Small intestine (tissue), 7 donors: ENCODE results near the gene KMT2C. TPM values are rescaled to one million over a fixed set of nuclear protein-coding genes. Genes with fewer than 3 reads are reported as not detected.
"Not testable (repeated sequence)": the region's sequence is repeated elsewhere in the genome, so short reads cannot be mapped to it uniquely, and the experiment has no call there.

ENCODE experiments used
- DNase-seq, 2 donors: peaks; one replicate each; pipeline versions ENCODE4 v3.0.0 to v3.0.0-alpha.2; 2013
- FAIRE-seq: peaks from 2 replicates; lab custom pipeline; 2012; peaks lifted over from hg19 to GRCh38; lab: Jason Lieb, UNC
- H3K27ac ChIP-seq, 3 donors: one replicate each; pipeline ENCODE4 v1.5.1; 2013; ENCODE audit warnings: low read length in 2 of 3, mild to moderate bottlenecking in 2 of 3, control low read depth in 1 of 3, inconsistent platforms in 1 of 3, low read depth in 1 of 3, moderate library complexity in 1 of 3
- H3K27me3 ChIP-seq, 3 donors: one replicate each; pipeline ENCODE4 v1.6.1; 2013; ENCODE audit warnings: low read length in 3 of 3, inconsistent platforms in 1 of 3; ENCODE audit not compliant: control insufficient read depth in 3 of 3, insufficient read depth in 3 of 3
- H3K36me3 ChIP-seq, 3 donors: one replicate each; pipeline ENCODE4 v1.6.1; 2013; ENCODE audit warnings: low read length in 3 of 3, inconsistent platforms in 1 of 3, low read depth in 1 of 3, mild to moderate bottlenecking in 1 of 3, moderate library complexity in 1 of 3; ENCODE audit not compliant: control insufficient read depth in 3 of 3, insufficient read depth in 2 of 3
- H3K4me1 ChIP-seq, 3 donors: one replicate each; pipeline ENCODE4 v1.6.1; 2013; ENCODE audit warnings: low read length in 2 of 3, inconsistent platforms in 1 of 3, low read depth in 1 of 3, mild to moderate bottlenecking in 1 of 3, moderate library complexity in 1 of 3; ENCODE audit not compliant: control insufficient read depth in 3 of 3, insufficient read depth in 2 of 3
- H3K4me3 ChIP-seq, 3 donors: one replicate each; pipeline ENCODE4 v1.5.1; 2013; ENCODE audit warnings: low read length in 3 of 3, control low read depth in 1 of 3, inconsistent platforms in 1 of 3, low read depth in 1 of 3, mild to moderate bottlenecking in 1 of 3, moderate library complexity in 1 of 3
- H3K9me3 ChIP-seq, 2 donors: one replicate each; pipeline ENCODE4 v1.6.1; 2013; ENCODE audit warnings: low read depth in 1 of 2, low read length in 1 of 2; ENCODE audit not compliant: control insufficient read depth in 2 of 2, insufficient read depth in 1 of 2
- WGBS, 3 donors: extraction: QIAGEN DNeasy Blood & Tissue Kit; methylation state at CpG; one replicate each; pipeline ENCODE4 v1.1.7; 2013; 5-methylcytosine and 5-hydroxymethylcytosine counted together
- polyA plus RNA-seq, 4 donors: library from polyadenylated mRNA; stranded (reverse) in 3 of 4; unstranded in 1 of 4; fragments of 200-250 nt in 3 of 4; fragments of 120-200 nt in 1 of 4; gene quantifications; one replicate each; pipeline versions ENCODE4 v1.2.1 to v1.2.3, GENCODE V29; 2013
- donor health status: healthy with polysubstance abuse.
- donor health status: control.
- donor health status: control.
- donor health status: Bipolar disorder and iron deficiency.
- donor health status: healthy.

The KMT2C gene
- polyA plus RNA-seq, 4 donors: 5.7 to 34.8 (median 8.6) TPM

DNA sequence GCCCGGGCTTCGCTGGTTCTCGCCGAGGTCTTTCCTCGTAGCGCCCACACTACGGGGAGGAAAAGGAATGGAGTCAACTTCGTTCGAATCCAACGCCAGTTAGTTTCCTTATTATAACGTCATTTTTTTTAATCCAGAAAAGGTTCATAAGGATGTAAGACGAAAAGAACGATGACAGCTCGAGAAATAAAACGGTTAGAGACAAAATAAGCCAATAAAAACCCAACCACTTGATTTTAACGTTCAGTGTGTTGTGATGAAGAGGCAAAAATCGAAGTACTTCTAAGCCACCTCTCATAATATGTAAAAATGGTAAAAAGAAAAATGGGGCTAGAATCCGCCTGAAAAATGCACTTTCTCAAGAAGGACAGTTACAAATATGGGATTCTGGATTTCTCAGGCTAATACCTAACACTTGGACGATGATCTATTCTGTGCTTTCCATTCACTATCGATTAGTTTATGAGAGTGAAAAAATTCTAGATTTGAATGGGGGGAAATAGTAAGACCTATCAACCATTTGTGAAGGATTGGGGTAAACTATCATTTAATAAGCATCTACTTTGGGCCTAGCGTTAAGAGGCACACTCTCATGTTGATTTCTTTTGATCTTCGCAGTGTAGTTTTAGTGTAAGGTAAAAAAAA lies 1.2 kb upstream of the KMT2C start:
- H3K4me1 ChIP-seq, H3K36me3 ChIP-seq, H3K9me3 ChIP-seq, FAIRE-seq, H3K27me3 ChIP-seq: not testable (repeated sequence)
- DNase-seq: peak in 1 of 2 donors; percentile 16
- Histone ChIP-seq H3K4me3 (peak overlapping the region; percentile 41 to 98 (median 50)), H3K27ac (peak overlapping the region; percentile 57 to 94 (median 80))
- 9 to 12% (median 11%) methylated on average over 22 of the region's 22 CpGs for WGBS, 3 donors

- no peaks in the 10 kb centered on the region for H3K9me3 ChIP-seq
- FAIRE-seq: no peak
- no peaks in the 10 kb centered on the region for H3K36me3 ChIP-seq
- 0 to 1% (median 0%) methylated on average over 21 to 121 of the region's 132 CpGs for WGBS, 3 donors
- peak overlapping the region; percentile 50 to 98 (median 96) for H3K4me3 ChIP-seq
- peak; percentile 92 to 97 for DNase-seq
- H3K27ac ChIP-seq: peak overlapping the region; percentile 96 to 98 (median 98)
- H3K4me1 ChIP-seq: peaks cover 0 to 4% (median 3%) of the 10 kb centered on the region in 3 donors
- no peaks in the 10 kb centered on the region for H3K27me3 ChIP-seq
Observed at GRCh38 chr7:152436111-152436930, 518 bp upstream of the KMT2C start.

DNA sequence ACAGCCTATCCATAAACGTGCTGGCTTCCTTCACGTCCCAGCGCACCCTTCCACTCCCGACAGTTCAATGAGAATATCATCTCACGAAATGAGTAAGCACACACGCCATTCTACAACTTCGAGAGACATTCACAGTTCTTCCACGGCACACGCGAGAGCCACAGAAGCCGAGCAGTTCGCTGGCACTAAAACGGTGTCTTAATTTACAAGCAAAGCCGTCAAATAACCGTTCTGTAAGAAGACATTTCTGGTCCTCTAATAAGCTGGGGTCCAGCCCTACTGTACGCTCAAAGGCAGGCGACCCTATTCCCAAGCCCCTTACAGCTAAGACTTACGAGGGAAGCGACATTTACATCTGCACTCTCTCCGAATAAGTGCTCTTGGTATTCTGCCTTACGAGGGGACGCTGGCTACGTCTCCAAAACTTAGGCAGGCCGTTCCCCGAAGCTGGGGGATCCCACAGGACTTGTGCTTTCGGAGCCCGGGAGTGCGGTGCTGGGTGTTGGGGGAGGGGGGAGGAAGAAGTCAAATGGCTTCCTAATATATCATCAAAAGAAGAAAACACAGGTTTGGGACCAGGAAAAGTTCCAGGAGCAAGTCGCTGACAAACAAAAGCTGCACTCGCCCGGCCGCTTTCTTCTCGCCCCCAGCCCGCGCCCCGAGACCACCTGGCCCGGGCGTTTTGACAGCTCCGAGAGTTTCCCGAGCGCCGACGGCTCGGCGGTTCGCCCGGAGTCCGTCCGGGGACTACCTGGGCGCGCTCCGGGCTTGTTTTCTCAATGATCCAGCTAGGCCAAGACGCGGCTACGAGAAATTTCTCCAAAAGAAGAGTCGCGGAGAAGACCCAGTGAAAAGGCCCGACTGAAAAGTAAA lies 1.1 kb downstream of the KMT2C start:
- not testable (repeated sequence) for H3K9me3 ChIP-seq, H3K4me1 ChIP-seq, H3K27me3 ChIP-seq, FAIRE-seq, H3K36me3 ChIP-seq
- WGBS, 3 donors: 0 to 1% (median 1%) methylated on average over 58 of the region's 58 CpGs
- peak; percentile 42 to 61 for DNase-seq
- H3K4me3 ChIP-seq: peak overlapping the region; percentile 84 to 98 (median 96)
- peak overlapping the region; percentile 85 to 89 (median 88) for H3K27ac ChIP-seq

DNA sequence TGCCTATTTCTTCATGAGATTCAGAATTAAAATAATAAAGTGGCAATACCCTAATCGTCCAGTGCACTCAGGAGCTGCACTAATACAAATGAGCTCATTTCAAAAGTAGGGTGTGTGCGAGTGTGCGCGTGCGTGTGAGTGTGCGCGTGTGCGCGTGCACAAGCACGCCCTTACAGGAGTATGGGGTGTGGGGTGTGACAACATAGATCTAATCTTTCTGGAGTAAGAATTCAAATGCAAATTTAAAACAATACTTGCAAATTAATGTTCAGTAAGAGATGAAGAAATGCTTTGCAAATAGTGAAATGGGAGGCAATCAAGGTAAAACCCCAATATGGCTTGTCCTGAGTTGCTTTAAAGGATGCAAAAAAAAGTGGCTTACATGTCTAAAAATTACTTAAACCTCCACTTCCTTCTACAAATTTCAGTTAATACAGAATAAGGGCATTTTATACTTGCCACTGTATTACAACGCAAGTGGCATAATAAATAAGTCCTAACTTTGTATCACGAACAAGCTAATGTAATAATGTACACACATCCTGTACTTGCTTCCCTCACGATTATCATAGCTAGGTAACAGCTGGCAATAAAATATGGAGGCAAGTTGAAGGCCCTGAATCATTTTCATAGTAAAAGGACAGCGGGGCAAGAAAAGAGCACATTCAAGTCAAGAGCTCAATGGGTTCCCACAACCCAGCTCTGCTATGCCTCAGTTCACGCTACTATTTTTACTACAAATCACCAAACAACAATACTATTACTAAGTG lies 1.9 kb downstream of the KMT2C start:
- not testable (repeated sequence) for H3K4me1 ChIP-seq, H3K27me3 ChIP-seq, FAIRE-seq, H3K9me3 ChIP-seq, H3K36me3 ChIP-seq
- H3K4me3 ChIP-seq: peak overlapping the region; percentile 84 to 98 (median 96)
- peak overlapping the region; percentile 85 to 89 (median 88) for H3K27ac ChIP-seq
- peak; percentile 67 to 76 for DNase-seq
- 10 to 14% (median 11%) methylated on average over 15 of the region's 15 CpGs for WGBS, 3 donors

DNA sequence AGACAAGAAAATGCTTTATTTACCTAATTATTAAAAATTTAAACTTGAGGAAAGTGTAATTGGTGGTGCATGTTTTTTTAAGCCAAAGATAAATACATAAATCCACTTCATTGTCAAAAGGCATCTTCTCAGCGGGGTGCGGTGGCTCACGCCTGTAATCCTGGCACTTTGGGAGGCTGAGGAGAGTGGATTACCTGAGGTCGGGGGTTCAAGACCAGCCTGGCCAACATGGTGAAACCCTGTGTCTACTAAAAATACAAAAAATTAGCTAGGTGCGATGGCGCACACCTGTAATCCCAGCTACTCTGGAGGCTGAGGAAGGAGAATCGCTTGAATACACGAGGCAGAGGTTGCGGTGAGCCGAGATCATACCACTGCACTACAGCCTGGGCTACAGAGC lies 3.1 kb downstream of the KMT2C start:
- peak overlapping the region in 1 of 3 donors; percentile 88 for H3K27ac ChIP-seq
- not testable (repeated sequence) for H3K27me3 ChIP-seq, DNase-seq, FAIRE-seq, H3K4me3 ChIP-seq, H3K36me3 ChIP-seq, H3K4me1 ChIP-seq, H3K9me3 ChIP-seq
- 82 to 85% (median 84%) methylated on average over 10 of the region's 10 CpGs for WGBS, 3 donors

GRCh38 chr7:152430854-152431253 lies 4.9 kb downstream of the KMT2C start:
- FAIRE-seq (no peak), DNase-seq (no peak)
- H3K27me3 ChIP-seq: no peaks in the 10 kb centered on the region
- H3K4me1 ChIP-seq: peaks cover 0 to 6% (median 3%) of the 10 kb centered on the region in 3 donors
- H3K27ac ChIP-seq: no peak overlapping the region
- no peaks in the 10 kb centered on the region for H3K36me3 ChIP-seq
- no peaks in the 10 kb centered on the region for H3K9me3 ChIP-seq
- no peak overlapping the region for H3K4me3 ChIP-seq
- 81% methylated on average over 3 of the region's 3 CpGs for WGBS, 3 donors

- H3K4me1 ChIP-seq: not testable (repeated sequence)
Observed at GRCh38 chr7:152430118-152430517, 5.7 kb downstream of the KMT2C start.

More at GRCh38 chr7:152430118-152430517, 5.7 kb downstream of the KMT2C start:
- H3K27me3 ChIP-seq, H3K9me3 ChIP-seq, H3K27ac ChIP-seq, H3K36me3 ChIP-seq, DNase-seq, H3K4me3 ChIP-seq, FAIRE-seq: not testable (repeated sequence)
- 79 to 88% (median 82%) methylated on average over 5 of the region's 5 CpGs for WGBS, 3 donors
